Trophoblast cell (in vitro differentiated cells and primary cell): Measurements from ENCODE around the gene IRX3.

Experiments used
- DNase-seq, 2 donors: peaks; one replicate each; pipeline ENCODE4 v3.0.0-alpha.2; 2016
- H2AFZ ChIP-seq: 2 replicates; pipeline ENCODE4 v1.6.1; 2013; ENCODE audit warnings: low read length, moderate library complexity, mild to moderate bottlenecking; ENCODE audit not compliant: insufficient read depth, poor library complexity
- H2AK5ac ChIP-seq: 2 replicates; pipeline ENCODE4 v1.6.1; 2013; ENCODE audit warnings: mild to moderate bottlenecking, low read length
- H2BK120ac ChIP-seq: 2 replicates; pipeline ENCODE4 v1.6.1; 2013; ENCODE audit warnings: low read length, mild to moderate bottlenecking, moderate library complexity; ENCODE audit not compliant: insufficient read depth, poor library complexity
- H2BK12ac ChIP-seq: 2 replicates; pipeline ENCODE4 v1.6.1; 2013; ENCODE audit warnings: mild to moderate bottlenecking, low read length, moderate library complexity
- H2BK5ac ChIP-seq: 2 replicates; pipeline ENCODE4 v1.6.1; 2013; ENCODE audit warnings: low read length, low read depth, moderate library complexity, mild to moderate bottlenecking; ENCODE audit not compliant: poor library complexity
- H3K14ac ChIP-seq: 2 replicates; pipeline ENCODE4 v1.6.1; 2013; ENCODE audit warnings: mild to moderate bottlenecking, low read length
- H3K18ac ChIP-seq: 2 replicates; pipeline ENCODE4 v1.6.1; 2013; ENCODE audit warnings: mild to moderate bottlenecking, low read length
- H3K23ac ChIP-seq: 2 replicates; pipeline ENCODE4 v1.6.1; 2013; ENCODE audit warnings: low read length
- H3K27ac ChIP-seq: 2 replicates; pipeline ENCODE4 v1.5.1; 2013; ENCODE audit warnings: low read depth, mild to moderate bottlenecking, inconsistent platforms, low read length, moderate library complexity
- H3K27me3 ChIP-seq: 2 replicates; pipeline ENCODE4 v1.6.1; 2013; ENCODE audit warnings: inconsistent platforms, mild to moderate bottlenecking, low read length, moderate library complexity; ENCODE audit not compliant: insufficient read depth
- H3K36me3 ChIP-seq, 2 experiments: 1 replicate in 1 of 2; 2 replicates in 1 of 2; pipeline ENCODE4 v1.6.1; 2013; ENCODE audit warnings: low read length in 2 of 2, mild to moderate bottlenecking in 2 of 2, moderate library complexity in 1 of 2; ENCODE audit not compliant: insufficient read depth in 2 of 2, control insufficient read depth in 1 of 2
- H3K4ac ChIP-seq: 2 replicates; pipeline ENCODE4 v1.6.1; 2013; ENCODE audit warnings: low read depth, mild to moderate bottlenecking, low read length, moderate library complexity
- H3K4me1 ChIP-seq, 2 experiments: 1 replicate in 1 of 2; 2 replicates in 1 of 2; pipeline ENCODE4 v1.6.1; 2013; ENCODE audit warnings: low read length in 2 of 2, mild to moderate bottlenecking in 2 of 2, moderate library complexity in 1 of 2; ENCODE audit not compliant: insufficient read depth in 2 of 2, control insufficient read depth in 1 of 2
- H3K4me2 ChIP-seq: 2 replicates; pipeline ENCODE4 v1.6.1; 2013; ENCODE audit warnings: inconsistent platforms, mild to moderate bottlenecking, low read length, moderate library complexity
- H3K4me3 ChIP-seq: 2 replicates; pipeline ENCODE4 v1.5.1; 2013; ENCODE audit warnings: mild to moderate bottlenecking, low read depth, low read length, inconsistent platforms
- H3K79me1 ChIP-seq: one replicate; pipeline ENCODE4 v1.6.1; 2013; ENCODE audit warnings: low read length
- H3K79me2 ChIP-seq: 2 replicates; pipeline ENCODE4 v1.6.1; 2013; ENCODE audit warnings: low read length, mild to moderate bottlenecking; ENCODE audit not compliant: control insufficient read depth, insufficient read depth, poor library complexity
- H3K9ac ChIP-seq: 2 replicates; pipeline ENCODE4 v1.6.1; 2013; ENCODE audit warnings: mild to moderate bottlenecking, low read length
- H3K9me3 ChIP-seq: 2 replicates; pipeline ENCODE4 v1.6.1; 2013; ENCODE audit warnings: low read depth, mild to moderate bottlenecking, control low read depth, inconsistent platforms, low read length; ENCODE audit not compliant: insufficient read depth
- H4K12ac ChIP-seq: 2 replicates; pipeline ENCODE4 v1.6.1; 2013; ENCODE audit warnings: low read depth, mild to moderate bottlenecking, low read length, moderate library complexity
- H4K8ac ChIP-seq: 2 replicates; pipeline ENCODE4 v1.6.1; 2013; ENCODE audit warnings: low read depth, mild to moderate bottlenecking, low read length, moderate library complexity
- H4K91ac ChIP-seq: one replicate; pipeline ENCODE4 v1.6.1; 2013; ENCODE audit warnings: low read depth, mild to moderate bottlenecking, low read length, moderate library complexity
- WGBS: extraction: QIAGEN DNeasy Blood & Tissue Kit; methylation state at CpG from one replicate; pipeline ENCODE4 v1.1.7; 2013; ENCODE audit warnings: missing lambda C conversion rate; ENCODE audit not compliant: insufficient read length, insufficient coverage; ENCODE audit errors: extremely low coverage; 5-methylcytosine and 5-hydroxymethylcytosine counted together

Gene IRX3

GRCh38 chr16:54288030-54288834, 1.6 kb upstream of the IRX3 start:
- Histone ChIP-seq H2AK5ac (no peak overlapping the region), H3K27ac (no peak overlapping the region), H3K27me3 (peaks cover 82% of the 10 kb centered on the region), H2AFZ (no peak overlapping the region), H3K4me1 (peaks cover 12 to 19% of the 10 kb centered on the region in 2 experiments), H3K14ac (no peak overlapping the region), H3K4me2 (peak overlapping the region; percentile 64), H3K9me3 (peaks cover 8% of the 10 kb centered on the region), H2BK12ac (no peak overlapping the region), H2BK5ac (no peak overlapping the region), H3K36me3 (no peaks in the 10 kb centered on the region), H3K9ac (no peak overlapping the region), H3K79me1 (no peaks in the 10 kb centered on the region), H2BK120ac (no peak overlapping the region), H3K23ac (no peak overlapping the region), H3K4me3 (no peak overlapping the region), H4K8ac (no peak overlapping the region), H4K12ac (no peak overlapping the region), H3K79me2 (no peaks in the 10 kb centered on the region), H3K4ac (no peak overlapping the region), H3K18ac (no peak overlapping the region), H4K91ac (no peak overlapping the region)
- WGBS, result no CpG with 5 or more reads among the region's 38 CpGs
- no peak for DNase-seq

- H4K8ac ChIP-seq, result no peak overlapping the region
- no peak overlapping the region for H2AK5ac ChIP-seq
- peaks cover 12 to 19% of the 10 kb centered on the region in 2 experiments for H3K4me1 ChIP-seq
- no peak overlapping the region for H3K14ac ChIP-seq
- no peak overlapping the region for H3K9ac ChIP-seq
- no peak overlapping the region for H2BK12ac ChIP-seq
- H3K27me3 ChIP-seq, result peaks cover 91% of the 10 kb centered on the region
- H3K4me3 ChIP-seq, result peak overlapping the region; percentile 39
- H4K91ac ChIP-seq, result no peak overlapping the region
- no CpG with 5 or more reads among the region's 61 CpGs for WGBS
- H3K36me3 ChIP-seq, result no peaks in the 10 kb centered on the region
- no peak for DNase-seq
- H3K9me3 ChIP-seq, result peaks cover 8% of the 10 kb centered on the region
- H3K4ac ChIP-seq, result no peak overlapping the region
- H3K27ac ChIP-seq, result no peak overlapping the region
- no peaks in the 10 kb centered on the region for H3K79me1 ChIP-seq
- H2AFZ ChIP-seq, result no peak overlapping the region
- no peak overlapping the region for H3K18ac ChIP-seq
- no peak overlapping the region for H2BK5ac ChIP-seq
- no peak overlapping the region for H2BK120ac ChIP-seq
- no peaks in the 10 kb centered on the region for H3K79me2 ChIP-seq
- H4K12ac ChIP-seq, result no peak overlapping the region
- H3K4me2 ChIP-seq, result peak overlapping the region; percentile 64
- no peak overlapping the region for H3K23ac ChIP-seq
Measured at GRCh38 chr16:54287131-54288029, 793 bp upstream of the IRX3 start.

- Histone ChIP-seq H3K4ac (no peak overlapping the region), H4K12ac (no peak overlapping the region), H3K9ac (no peak overlapping the region), H3K4me3 (peak overlapping the region; percentile 60), H2BK5ac (no peak overlapping the region), H3K79me2 (no peaks in the 10 kb centered on the region), H3K4me1 (peaks cover 11 to 24% of the 10 kb centered on the region in 2 experiments), H3K27me3 (peaks cover 94% of the 10 kb centered on the region), H2BK12ac (no peak overlapping the region), H3K14ac (no peak overlapping the region), H3K79me1 (no peaks in the 10 kb centered on the region), H2AK5ac (no peak overlapping the region), H2BK120ac (no peak overlapping the region), H3K36me3 (no peaks in the 10 kb centered on the region), H4K91ac (no peak overlapping the region), H3K4me2 (peak overlapping the region; percentile 64), H2AFZ (no peak overlapping the region), H3K18ac (no peak overlapping the region), H3K23ac (no peak overlapping the region), H3K27ac (no peak overlapping the region), H4K8ac (no peak overlapping the region), H3K9me3 (peaks cover 6% of the 10 kb centered on the region)
- WGBS, result no CpG with 5 or more reads among the region's 43 CpGs
- peak in 1 of 2 donors; percentile 15 for DNase-seq
Measured at GRCh38 chr16:54286090-54286365, 559 bp downstream of the IRX3 start.

- Histone ChIP-seq H4K91ac (no peak overlapping the region), H2BK5ac (no peak overlapping the region), H2BK120ac (no peak overlapping the region), H3K18ac (no peak overlapping the region), H3K4me2 (peak overlapping the region; percentile 64), H2BK12ac (no peak overlapping the region), H3K4ac (no peak overlapping the region), H3K27ac (no peak overlapping the region), H3K4me1 (peaks cover 11 to 20% of the 10 kb centered on the region in 2 experiments), H3K9me3 (peaks cover 6% of the 10 kb centered on the region), H3K27me3 (peaks cover 94% of the 10 kb centered on the region), H3K23ac (no peak overlapping the region), H2AK5ac (no peak overlapping the region), H4K8ac (no peak overlapping the region), H3K4me3 (peak overlapping the region; percentile 60), H3K79me1 (no peaks in the 10 kb centered on the region), H3K79me2 (no peaks in the 10 kb centered on the region), H2AFZ (no peak overlapping the region), H3K14ac (no peak overlapping the region), H4K12ac (no peak overlapping the region), H3K36me3 (no peaks in the 10 kb centered on the region), H3K9ac (no peak overlapping the region)
- DNase-seq, result no peak
- no CpG with 5 or more reads among the region's 77 CpGs for WGBS
Measured at GRCh38 chr16:54285414-54286089, 1.0 kb downstream of the IRX3 start.
